PC-9 (cell line): ENCODE data around the gene FEM1B. TPM values are rescaled to one million over a fixed set of nuclear protein-coding genes. Genes with fewer than 3 reads are reported as not detected.

Source experiments
- BruUV-seq: library from RNA; stranded (reverse); fragments of 400-500 nt; replicated peaks from 2 replicates; lab custom pipeline; 2021; lab: Mats Ljungman, UMichigan
- CTCF ChIA-PET: fragments of 300-600 bp; sonication (Branson Sonifier 250); formaldehyde crosslinking; loops from one replicate; lab custom pipeline; 2022; ENCODE audit warnings: antibody characterized with exemption; lab: Charles Lee
- POLR2A ChIA-PET: fragments of 300-600 bp; sonication (Branson Sonifier 250); formaldehyde crosslinking; loops from one replicate; lab custom pipeline; 2022; ENCODE audit warnings: antibody characterized with exemption; ENCODE audit not compliant: unreplicated experiment; lab: Charles Lee
- DNase-seq, 2 experiments: peaks; one replicate each; pipeline versions ENCODE4 v3.0.0 to v3.0.0-alpha.2; 2015 to 2022; ENCODE audit warnings: mixed read lengths in 1 of 2
- H2AFZ ChIP-seq: fragments of 200-600 bp; sonication (generic); 2 replicates; pipeline ENCODE4 v1.8.1; 2017; ENCODE audit warnings: antibody characterized with exemption
- H3F3A ChIP-seq: fragments of 200-600 bp; sonication (generic); 2 replicates; pipeline ENCODE4 v1.8.1; 2017; ENCODE audit warnings: antibody characterized with exemption, mild to moderate bottlenecking, low read depth; ENCODE audit not compliant: insufficient read depth
- H3K27ac ChIP-seq: fragments of 200-600 bp; sonication (generic); 2 replicates; pipeline ENCODE4 v1.6.1; 2016; ENCODE audit warnings: mixed run types
- H3K27me3 ChIP-seq: fragments of 200-600 bp; sonication (generic); 2 replicates; pipeline ENCODE4 v1.6.1; 2016; ENCODE audit warnings: low read depth, mixed run types; ENCODE audit not compliant: insufficient read depth
- H3K36me3 ChIP-seq: fragments of 200-600 bp; sonication (generic); 2 replicates; pipeline ENCODE4 v1.6.1; 2016; ENCODE audit warnings: low read depth, mixed run types
- H3K4me1 ChIP-seq: fragments of 200-600 bp; sonication (generic); replicated peaks from 2 replicates; pipeline ENCODE4 v1.6.1; 2016; ENCODE audit warnings: mixed run types; ENCODE audit not compliant: insufficient read depth
- H3K4me2 ChIP-seq: fragments of 200-600 bp; sonication (generic); 2 replicates; pipeline ENCODE4 v1.6.1; 2017; ENCODE audit warnings: mixed run types
- H3K4me3 ChIP-seq: fragments of 200-600 bp; sonication (generic); 2 replicates; pipeline ENCODE4 v1.6.1; 2016; ENCODE audit warnings: mixed run types
- H3K79me2 ChIP-seq: fragments of 200-600 bp; sonication (generic); 2 replicates; pipeline ENCODE4 v1.6.1; 2017; ENCODE audit warnings: low read depth, mixed run types
- H3K9me2 ChIP-seq: fragments of 200-600 bp; sonication (generic); 2 replicates; pipeline ENCODE4 v1.8.1; 2017; ENCODE audit warnings: mild to moderate bottlenecking; ENCODE audit not compliant: insufficient read depth
- H3K9me3 ChIP-seq: fragments of 200-600 bp; sonication (generic); 2 replicates; pipeline ENCODE4 v1.8.1; 2016; ENCODE audit warnings: low read depth; ENCODE audit not compliant: insufficient read depth
- H4K20me1 ChIP-seq: fragments of 200-600 bp; sonication (generic); 2 replicates; pipeline ENCODE4 v1.8.1; 2017; ENCODE audit not compliant: insufficient read depth
- CTCF ChIP-seq: fragments of 200-600 bp; sonication (generic); conservative IDR thresholded peaks from 2 replicates; pipeline ENCODE4 v1.6.1; 2017; ENCODE audit warnings: mixed run types, antibody characterized with exemption, mild to moderate bottlenecking, moderate library complexity
- EZH2 ChIP-seq: fragments of 200-600 bp; sonication (generic); IDR thresholded peaks from 2 replicates; pipeline ENCODE4 v1.8.0; 2017; ENCODE audit warnings: antibody characterized with exemption, low read depth
- intact Hi-C: fragments of 100-400 bp; cut with micrococcal nuclease; formaldehyde crosslinking; loops from one replicate; pipeline ENCODE4 v1.10.0; 2022; ENCODE audit not compliant: unreplicated experiment
- total RNA-seq: library from RNA; stranded (reverse); gene quantifications from 2 replicates; pipeline ENCODE4 v1.2.3, GENCODE V29; 2021

Gene FEM1B
- total RNA-seq, 1 experiment from 2014 or later: 31.6 TPM

- POLR2A ChIA-PET: no interaction called here
- peaks cover 40% of the 10 kb centered on the region for H4K20me1 ChIP-seq
Observed at GRCh38 chr15:68286256-68286655, 8.7 kb downstream of the FEM1B start.

GRCh38 chr15:68289057-68289456 is 11.5 kb downstream of the FEM1B start:
- no peaks in the 10 kb centered on the region for H3K9me3 ChIP-seq
- TF ChIP-seq CTCF: no peak
- no TSS peak for BruUV-seq
- no peak overlapping the region for H3K4me3 ChIP-seq
- H3F3A ChIP-seq: no peaks in the 10 kb centered on the region
- no peaks in the 10 kb centered on the region; the same call in 1 of the 2 replicates for H3K4me1 ChIP-seq
- peaks cover 82% of the 10 kb centered on the region for H3K79me2 ChIP-seq
- intact Hi-C loops: no loop called here
- peaks cover 23% of the 10 kb centered on the region for H4K20me1 ChIP-seq
- DNase-seq: no peak
- no peak overlapping the region for H3K4me2 ChIP-seq
- H3K9me2 ChIP-seq: no peaks in the 10 kb centered on the region
- ChIA-PET POLR2A (no interaction called here), CTCF (no interaction called here)
- H3K36me3 ChIP-seq: peaks cover 8% of the 10 kb centered on the region; the same call in 1 of the 2 replicates
- no peak overlapping the region for H2AFZ ChIP-seq
- no peaks in the 10 kb centered on the region for H3K27me3 ChIP-seq
- no peak overlapping the region for H3K27ac ChIP-seq

More at GRCh38 chr15:68286256-68286655, 8.7 kb downstream of the FEM1B start:
- Histone ChIP-seq H2AFZ (no peak overlapping the region), H3K4me1 (peaks cover 15% of the 10 kb centered on the region; the same call in 1 of the 2 replicates), H3K4me3 (no peak overlapping the region), H3K9me3 (no peaks in the 10 kb centered on the region), H3K79me2 (peaks cover 99% of the 10 kb centered on the region), H3K9me2 (no peaks in the 10 kb centered on the region), H3F3A (no peaks in the 10 kb centered on the region), H3K36me3 (peaks cover 3% of the 10 kb centered on the region; the same call in 1 of the 2 replicates), H3K27ac (no peak overlapping the region), H3K4me2 (no peak overlapping the region), H3K27me3 (no peaks in the 10 kb centered on the region)
- CTCF ChIA-PET: no interaction called here
- no TSS peak for BruUV-seq
- no peak for DNase-seq
- intact Hi-C loops: no loop called here
- no peak for TF ChIP-seq EZH2
- TF ChIP-seq CTCF: no peak

GRCh38 chr15:68289621-68290352 is 12.2 kb downstream of the FEM1B start:
- no peak for DNase-seq
- H3K36me3 ChIP-seq: peaks cover 8% of the 10 kb centered on the region; the same call in 1 of the 2 replicates
- H3K9me2 ChIP-seq: no peaks in the 10 kb centered on the region
- H3K79me2 ChIP-seq: peaks cover 74% of the 10 kb centered on the region
- peaks cover 23% of the 10 kb centered on the region for H4K20me1 ChIP-seq
- no peak overlapping the region for H3K27ac ChIP-seq
- no peaks in the 10 kb centered on the region for H3K9me3 ChIP-seq
- no peak overlapping the region for H2AFZ ChIP-seq
- H3K27me3 ChIP-seq: no peaks in the 10 kb centered on the region
- H3K4me1 ChIP-seq: no peaks in the 10 kb centered on the region; the same call in 1 of the 2 replicates
- POLR2A ChIA-PET: interaction anchor here (0.7 kb wide), 1 partner anchor 10 kb away, joined by 3 read pairs; no protein-coding TSS in a partner anchor
- no peak overlapping the region for H3K4me2 ChIP-seq
- no peak overlapping the region for H3K4me3 ChIP-seq
- BruUV-seq: no TSS peak
- H3F3A ChIP-seq: no peaks in the 10 kb centered on the region
- CTCF ChIA-PET: no interaction called here
- intact Hi-C loops: no loop called here
- TF ChIP-seq EZH2 (no peak), CTCF (no peak)
